SH-SY5Y (cell line): ENCODE data around the gene PDCD5.

Experiments used
- GATA2 ChIP-seq: IDR thresholded peaks from 2 replicates; pipeline ENCODE4 v1.6.1; 2011; ENCODE audit warnings: mild to moderate bottlenecking, low read depth, low read length
- GATA3 ChIP-seq: IDR thresholded peaks from 2 replicates; pipeline ENCODE4 v1.6.1; 2011; ENCODE audit warnings: low read depth, mild to moderate bottlenecking, low read length, moderate library complexity

DNA sequence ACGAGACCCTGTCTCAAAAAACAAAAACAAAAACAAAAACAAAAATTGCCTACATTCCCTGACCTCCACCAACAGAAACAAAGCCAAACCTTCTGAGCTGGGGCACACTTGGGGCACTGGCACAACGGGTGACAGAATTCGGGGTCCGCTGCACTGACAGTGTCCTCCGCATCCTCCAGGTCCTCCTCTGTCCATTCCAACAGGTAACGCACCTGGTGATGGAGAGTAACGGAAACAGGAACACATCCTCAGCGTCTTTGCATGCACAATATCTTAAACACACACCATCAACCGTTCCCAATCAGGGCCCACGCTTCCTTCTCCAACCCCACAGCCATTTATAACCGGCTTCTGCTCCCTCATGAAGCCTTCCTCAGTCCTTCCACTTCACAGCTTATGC, 34.6 kb downstream of the PDCD5 start:
- TF ChIP-seq GATA2 (no peak), GATA3 (no peak)
